Esophagus squamous epithelium (tissue), 5 donors: ENCODE data around the gene KIAA0753. TPM values are rescaled to one million over a fixed set of nuclear protein-coding genes. Genes with fewer than 3 reads are reported as not detected.
"Not testable (repeated sequence)": the region's sequence is repeated elsewhere in the genome, so short reads cannot be mapped to it uniquely, and the experiment has no call there.

Experiments
- DNase-seq: peaks from one replicate; lab custom pipeline; 2025; lab: John Stamatoyannopoulos, UW
- H3K27ac ChIP-seq, 4 donors: fragments of 200-600 bp; sonication (generic); one replicate each; pipeline ENCODE4 v1.5.1; 2016 to 2019; ENCODE audit warnings: mild to moderate bottlenecking in 1 of 4
- H3K27me3 ChIP-seq, 4 donors: fragments of 200-600 bp; sonication (generic); 1 replicate in 3 of 4; 2 replicates in 1 of 4; pipeline versions ENCODE4 v1.5.1 to v1.6.0; 2017 to 2021; ENCODE audit warnings: antibody characterized with exemption in 1 of 4
- H3K36me3 ChIP-seq, 3 donors: fragments of 200-600 bp; sonication (generic); one replicate each; pipeline ENCODE4 v1.5.1; 2016 to 2019
- H3K4me1 ChIP-seq, 3 donors: fragments of 200-600 bp; sonication (generic); one replicate each; pipeline ENCODE4 v1.5.1; 2017 to 2019
- H3K4me3 ChIP-seq, 4 donors: fragments of 200-600 bp; sonication (generic); 1 replicate in 3 of 4; 2 replicates in 1 of 4; pipeline ENCODE4 v1.5.1; 2016 to 2019; ENCODE audit warnings: mild to moderate bottlenecking in 2 of 4, moderate library complexity in 1 of 4
- H3K9me3 ChIP-seq, 3 donors: fragments of 200-600 bp; sonication (generic); one replicate each; pipeline ENCODE4 v1.5.1; 2016 to 2019
- CTCF ChIP-seq, 6 experiments: fragments of 450-650 bp in 4 of 6; fragments of 200-600 bp in 2 of 6; sonication (generic) in 2 of 6; IDR thresholded peaks; one replicate each; pipeline ENCODE4 v1.5.1; 2016 to 2019; ENCODE audit warnings: antibody characterized with exemption in 6 of 6, mild to moderate bottlenecking in 4 of 6, moderate library complexity in 4 of 6
- POLR2A ChIP-seq, 4 donors: fragments of 450-650 bp; IDR thresholded peaks; one replicate each; pipeline ENCODE4 v1.6.1; 2017; ENCODE audit warnings: antibody characterized with exemption in 4 of 4, mild to moderate bottlenecking in 4 of 4, moderate library complexity in 3 of 4
- WGBS, 2 donors: methylation state at CpG; one replicate each; pipeline ENCODE4 v1.1.5; 2018; 5-methylcytosine and 5-hydroxymethylcytosine counted together
- intact Hi-C: fragments of 100-400 bp; cut with DNase I; formaldehyde crosslinking; loops from one replicate; pipeline ENCODE4 v1.15.0; 2022
- total RNA-seq, 4 donors: library from RNA; depleted of rRNA; stranded (reverse); fragments of >200 nt; gene quantifications; one replicate each; pipeline ENCODE4 v1.1.0, GENCODE V29; 2016
- donor health status: DM: yes; HTN: yes; CAD: no.

The KIAA0753 gene
- total RNA-seq, 4 donors from 2014 or later, result 8.1 to 17.4 (median 11.4) TPM

GRCh38 chr17:6574687-6575595 lies 65.6 kb downstream of the KIAA0753 start:
- Histone ChIP-seq H3K4me1 (peaks cover 14 to 37% (median 14%) of the 10 kb centered on the region in 3 donors), H3K4me3 (peak overlapping the region in 1 of 4 donors; percentile 2), H3K36me3 (peaks cover 0 to 24% (median 3%) of the 10 kb centered on the region in 3 donors), H3K27ac (peak overlapping the region in 3 of 4 donors; percentile 29 to 57 (median 42)), H3K27me3 (no peaks in the 10 kb centered on the region), H3K9me3 (no peaks in the 10 kb centered on the region)
- WGBS, 2 donors, result 21 to 30% methylated on average over 11 to 15 of the region's 23 CpGs
- intact Hi-C loops, result no loop called here
- no peak for DNase-seq
- TF ChIP-seq POLR2A (IDR thresholded peaks at IDR 0.05) (no peak), CTCF (IDR thresholded peaks at IDR 0.05) (peak in 3 of 6 experiments; percentile 21 to 43 (median 27))

DNA sequence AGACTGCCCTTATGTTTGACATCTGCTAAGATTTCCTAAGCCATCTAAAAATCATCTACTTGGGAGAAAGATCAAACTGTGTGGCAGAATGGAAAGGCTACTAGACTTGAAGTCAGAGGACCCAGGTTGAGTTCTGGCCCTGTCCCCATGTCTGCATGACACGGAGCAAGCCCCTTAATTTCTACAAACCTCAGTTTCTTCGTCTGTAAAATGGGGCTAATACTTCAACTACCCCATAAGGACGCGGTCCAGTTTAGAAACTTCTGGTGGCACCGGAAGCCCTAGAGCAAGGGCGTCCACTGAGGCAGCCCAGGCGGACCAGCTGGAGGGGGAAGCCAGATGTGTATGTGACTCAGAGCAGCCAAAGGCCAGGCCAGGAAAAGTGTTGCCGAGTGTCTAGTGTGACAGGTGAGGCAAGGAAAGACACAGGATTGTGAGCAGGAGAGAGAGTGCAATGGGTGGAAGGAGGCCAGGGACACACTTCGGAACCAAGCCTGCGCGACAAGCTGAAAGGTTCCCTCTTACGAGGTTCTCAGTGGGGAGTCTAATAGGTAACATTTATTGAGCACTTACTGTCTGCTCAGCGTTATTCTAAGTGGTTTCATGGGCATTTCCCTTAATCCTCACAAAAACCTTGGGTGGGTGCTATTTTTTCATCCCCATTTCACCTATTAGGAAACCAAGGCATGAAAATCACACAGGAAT lies 66.4 kb downstream of the KIAA0753 start:
- Histone ChIP-seq H3K27ac (peak overlapping the region in 1 of 4 donors; percentile 57), H3K9me3 (no peaks in the 10 kb centered on the region), H3K36me3 (peaks cover 0 to 16% (median 0%) of the 10 kb centered on the region in 3 donors), H3K4me3 (no peak overlapping the region), H3K27me3 (no peaks in the 10 kb centered on the region), H3K4me1 (peaks cover 14 to 39% (median 14%) of the 10 kb centered on the region in 3 donors)
- TF ChIP-seq POLR2A (IDR thresholded peaks at IDR 0.05) (no peak), CTCF (IDR thresholded peaks at IDR 0.05) (no peak)
- intact Hi-C loops, result no loop called here
- no peak for DNase-seq
- WGBS, 2 donors, result 90 to 91% methylated on average over 10 to 12 of the region's 13 CpGs

DNA sequence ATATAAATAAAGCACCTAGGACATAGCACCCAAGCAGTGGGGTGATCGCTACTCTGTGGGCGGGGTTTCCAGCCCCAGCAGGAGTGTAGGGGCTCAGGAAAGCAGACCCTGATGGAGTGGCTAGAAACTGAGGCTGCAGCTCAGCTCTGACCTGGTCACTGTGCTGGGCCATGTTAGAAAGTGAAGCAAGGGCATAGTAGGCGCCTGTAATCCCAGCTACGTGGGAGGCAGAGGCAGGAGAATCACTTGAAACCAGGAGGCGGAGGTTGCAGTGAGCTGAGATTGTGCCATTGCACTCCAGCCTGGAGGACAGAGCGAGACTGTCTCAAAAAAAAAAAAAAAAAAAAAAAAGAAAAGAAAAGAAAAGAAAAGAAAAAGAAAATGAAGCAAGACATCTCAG lies 67.0 kb downstream of the KIAA0753 start:
- intact Hi-C loops, DNase-seq, H3K27ac ChIP-seq, H3K36me3 ChIP-seq, H3K27me3 ChIP-seq, H3K4me3 ChIP-seq, H3K9me3 ChIP-seq: not testable (repeated sequence)
- 100% methylated on average over 1 to 2 of the region's 6 CpGs for WGBS, 2 donors
- H3K4me1 ChIP-seq, result peaks cover 14 to 45% (median 14%) of the 10 kb centered on the region in 3 donors

DNA sequence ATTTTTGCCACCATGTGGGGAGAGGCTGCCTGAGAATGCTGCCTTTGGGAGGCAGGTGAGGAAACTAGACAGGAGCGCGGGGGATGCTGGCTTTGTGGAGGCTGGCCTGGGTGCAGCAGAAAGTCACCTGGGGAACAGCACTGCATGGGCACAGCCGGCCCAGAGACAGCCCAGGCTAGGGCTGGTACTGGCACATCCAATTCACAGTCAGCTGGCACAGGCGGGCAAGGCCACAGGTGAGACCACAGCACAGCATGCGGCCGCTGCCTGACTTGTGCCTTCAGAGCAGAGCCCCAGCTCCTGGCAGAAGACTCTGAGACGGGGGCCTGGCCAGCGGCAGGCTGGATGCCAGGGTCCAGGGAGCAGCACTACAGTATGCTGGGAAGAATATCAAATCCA lies 67.5 kb downstream of the KIAA0753 start:
- H3K4me3 ChIP-seq, result no peak overlapping the region
- peaks cover 14 to 45% (median 15%) of the 10 kb centered on the region in 3 donors for H3K4me1 ChIP-seq
- no peak for DNase-seq
- 80 to 96% methylated on average over 3 to 4 of the region's 8 CpGs for WGBS, 2 donors
- intact Hi-C loops, result no loop called here
- H3K27ac ChIP-seq, result no peak overlapping the region
- H3K36me3 ChIP-seq, result peaks cover 0 to 5% (median 0%) of the 10 kb centered on the region in 3 donors
- no peaks in the 10 kb centered on the region for H3K27me3 ChIP-seq
- no peaks in the 10 kb centered on the region for H3K9me3 ChIP-seq
- TF ChIP-seq CTCF (IDR thresholded peaks at IDR 0.05), result no peak
- no peak for TF ChIP-seq POLR2A (IDR thresholded peaks at IDR 0.05)

DNA sequence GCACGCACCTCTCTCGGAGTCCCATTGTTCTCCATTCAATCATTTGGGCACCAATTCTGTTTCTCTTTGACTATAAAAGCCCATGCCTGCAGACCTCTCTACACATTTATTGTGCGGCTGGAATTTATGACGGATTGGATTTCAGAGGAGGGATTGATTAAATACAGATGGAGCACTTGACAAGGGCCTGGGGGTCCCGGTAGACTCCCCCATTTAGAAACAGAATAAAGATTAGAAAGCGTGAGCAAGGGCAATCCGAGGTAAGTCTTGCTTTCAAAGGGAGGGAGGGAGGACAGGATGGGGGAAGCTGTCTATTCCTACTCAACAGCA lies 69.1 kb downstream of the KIAA0753 start:
- H3K27me3 ChIP-seq, result no peaks in the 10 kb centered on the region
- H3K4me3 ChIP-seq, result no peak overlapping the region
- intact Hi-C loops, result no loop called here
- no peaks in the 10 kb centered on the region for H3K9me3 ChIP-seq
- WGBS, 2 donors, result 66 to 83% methylated on average over 6 to 7 of the region's 7 CpGs
- DNase-seq, result no peak
- H3K27ac ChIP-seq, result no peak overlapping the region
- H3K4me1 ChIP-seq, result peaks cover 14 to 52% (median 22%) of the 10 kb centered on the region in 3 donors
- no peak for TF ChIP-seq CTCF (IDR thresholded peaks at IDR 0.05)
- no peak for TF ChIP-seq POLR2A (IDR thresholded peaks at IDR 0.05)
- no peaks in the 10 kb centered on the region for H3K36me3 ChIP-seq
